GM19099 (cell line): ENCODE measurements around the gene ITM2C.

Experiments used
- POLR2A ChIP-seq: IDR thresholded peaks from 3 replicates; pipeline ENCODE4 v1.6.1; 2011; ENCODE audit warnings: low read depth; ENCODE audit not compliant: insufficient read length; ENCODE audit errors: extremely low read depth

The ITM2C gene

GRCh38 chr2:230910546-230911177, 45.9 kb downstream of the ITM2C start:
- no peak for TF ChIP-seq POLR2A

GRCh38 chr2:230912046-230912445, 47.3 kb downstream of the ITM2C start:
- no peak for TF ChIP-seq POLR2A

GRCh38 chr2:230912724-230913123, 48.0 kb downstream of the ITM2C start:
- TF ChIP-seq POLR2A, result no peak

- no peak for TF ChIP-seq POLR2A
These were observed 48.8 kb downstream of the ITM2C start for GRCh38 chr2:230913406-230914143.

- TF ChIP-seq POLR2A, result no peak
These were observed 50.1 kb downstream of the ITM2C start for GRCh38 chr2:230914886-230915285.

DNA sequence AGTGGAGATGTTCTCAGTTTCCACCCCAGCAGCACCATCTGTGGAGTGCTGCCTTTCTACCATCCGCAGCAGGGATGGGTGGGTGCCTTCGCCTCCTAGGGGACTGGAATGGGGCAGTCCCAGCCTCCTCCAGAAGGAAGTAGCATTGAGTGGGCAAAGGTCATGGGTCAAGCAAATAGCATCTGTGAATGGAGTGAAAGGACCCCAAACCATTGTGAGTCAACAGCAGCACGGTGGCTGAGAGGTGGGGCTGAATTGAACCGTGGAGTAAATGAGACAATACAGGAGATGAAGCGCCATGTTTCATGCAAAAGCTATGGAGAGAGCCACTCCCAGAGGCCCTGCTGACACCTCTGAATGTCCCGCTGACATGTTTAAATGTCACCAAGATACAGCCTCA, 50.6 kb downstream of the ITM2C start:
- TF ChIP-seq POLR2A, result no peak

DNA sequence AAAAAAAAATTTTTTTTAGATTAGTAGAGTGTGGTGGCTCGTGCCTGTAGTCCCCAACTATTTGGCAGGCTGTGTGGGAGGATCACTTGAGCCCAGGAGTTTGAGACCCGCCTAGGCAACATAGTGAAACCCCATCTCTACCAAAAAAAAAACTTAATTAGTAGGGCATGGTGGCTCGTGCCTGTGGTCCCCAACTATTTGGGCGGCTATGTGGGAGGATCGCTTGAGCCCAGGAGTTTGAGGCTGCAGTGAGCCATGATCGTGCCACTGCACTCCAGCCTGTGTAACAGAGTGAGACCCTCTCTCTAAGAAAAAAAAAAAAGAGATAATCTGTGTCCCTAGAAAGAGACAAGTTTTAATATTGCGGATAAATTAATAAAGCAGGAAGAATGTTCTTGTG, 51.5 kb downstream of the ITM2C start:
- TF ChIP-seq POLR2A, result no peak

GRCh38 chr2:230919240-230919639, 54.5 kb downstream of the ITM2C start:
- TF ChIP-seq POLR2A, result no peak

DNA sequence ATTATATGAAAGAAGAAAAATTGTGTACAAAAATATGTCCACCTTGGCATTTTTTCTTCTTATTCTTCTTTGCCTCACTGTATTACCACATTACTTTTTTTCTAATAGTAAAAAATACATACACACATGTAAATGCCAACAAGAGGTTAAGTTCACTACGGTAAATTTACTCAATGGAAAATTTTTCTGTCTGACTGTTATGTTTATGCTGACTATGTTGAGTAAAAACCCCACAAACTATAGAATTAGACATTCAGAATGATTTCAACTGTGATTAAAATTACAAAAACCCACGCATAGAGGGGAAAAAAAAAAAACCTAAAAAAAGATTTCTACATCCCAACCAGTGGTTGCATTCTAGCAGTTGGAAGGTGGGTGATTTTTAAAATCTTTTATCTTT, 54.9 kb downstream of the ITM2C start:
- no peak for TF ChIP-seq POLR2A

DNA sequence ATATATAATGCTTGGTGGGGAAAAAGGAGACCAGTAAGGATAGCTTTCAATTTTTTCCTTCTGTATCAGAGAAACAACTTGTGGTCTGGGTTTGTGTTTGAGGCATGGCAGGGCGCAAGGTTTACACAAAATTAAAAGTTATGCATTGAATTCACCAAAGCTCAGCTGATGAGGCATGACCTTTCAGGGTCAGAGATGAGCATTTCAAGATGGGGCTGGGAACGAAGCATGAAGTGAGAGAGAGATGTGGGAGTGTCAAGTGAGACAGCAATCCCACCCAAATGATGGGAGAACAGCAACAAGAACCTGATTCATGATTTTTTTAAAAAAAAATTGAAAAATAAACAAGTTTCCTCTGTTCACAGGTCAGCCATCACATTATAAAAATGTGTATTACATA, 55.4 kb downstream of the ITM2C start:
- no peak for TF ChIP-seq POLR2A

- TF ChIP-seq POLR2A, result no peak
These were observed 57.3 kb downstream of the ITM2C start for GRCh38 chr2:230921806-230922595.

DNA sequence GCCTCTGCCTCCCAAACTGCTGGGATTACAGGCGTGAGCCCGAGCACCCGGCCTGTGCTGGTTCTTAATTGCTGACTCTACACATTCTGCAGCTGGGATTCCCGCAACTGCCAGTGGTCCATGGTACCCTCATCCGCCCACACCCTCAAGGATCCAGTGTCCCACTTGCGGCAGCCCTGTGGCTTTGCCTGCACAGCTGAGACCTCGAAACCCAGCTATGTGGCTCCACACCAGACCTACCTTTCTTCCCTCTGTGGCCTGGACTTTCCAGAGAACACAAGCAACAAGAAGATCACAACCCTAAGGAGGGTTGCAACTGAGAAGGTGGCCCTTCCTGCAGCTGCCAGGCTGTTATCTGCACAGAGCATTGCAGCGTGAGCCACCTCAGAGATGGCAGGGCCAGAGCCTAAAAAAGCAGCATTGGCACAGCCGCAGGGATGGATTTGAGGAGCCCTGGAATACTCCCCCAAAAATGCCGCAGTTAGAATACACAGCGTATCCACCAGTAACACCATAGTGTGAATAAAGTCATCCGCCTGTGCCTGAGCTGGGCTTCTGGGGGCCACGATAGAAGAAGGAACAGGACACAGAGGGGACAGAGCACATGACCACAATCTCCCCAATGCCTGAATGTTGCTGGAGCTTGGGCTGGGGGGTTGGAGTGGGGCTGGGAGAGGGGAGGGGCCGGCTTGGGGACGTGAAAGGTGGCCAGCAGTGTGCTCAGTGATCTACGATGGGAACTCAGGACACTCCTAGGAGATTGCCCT, 58.4 kb downstream of the ITM2C start:
- TF ChIP-seq POLR2A, result peak; percentile 25

DNA sequence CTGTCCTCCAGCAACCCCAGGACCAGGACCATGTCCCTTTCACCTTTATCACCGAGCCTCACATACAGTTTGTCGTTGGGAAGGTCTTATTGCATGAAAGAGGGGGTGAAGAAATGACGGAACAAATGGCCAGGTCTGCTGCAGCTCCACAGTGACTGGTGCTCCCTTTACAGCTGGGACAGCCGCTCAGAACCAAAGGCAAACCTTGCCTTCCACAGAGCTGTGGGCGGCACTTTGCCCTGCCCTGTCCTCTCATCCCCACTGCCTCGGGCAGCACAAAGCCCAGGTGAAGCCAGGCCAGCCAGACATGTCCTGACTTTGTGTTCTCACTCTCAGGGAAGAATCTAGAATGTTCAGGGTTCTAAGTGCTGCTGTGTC, 59.3 kb downstream of the ITM2C start:
- no peak for TF ChIP-seq POLR2A

DNA sequence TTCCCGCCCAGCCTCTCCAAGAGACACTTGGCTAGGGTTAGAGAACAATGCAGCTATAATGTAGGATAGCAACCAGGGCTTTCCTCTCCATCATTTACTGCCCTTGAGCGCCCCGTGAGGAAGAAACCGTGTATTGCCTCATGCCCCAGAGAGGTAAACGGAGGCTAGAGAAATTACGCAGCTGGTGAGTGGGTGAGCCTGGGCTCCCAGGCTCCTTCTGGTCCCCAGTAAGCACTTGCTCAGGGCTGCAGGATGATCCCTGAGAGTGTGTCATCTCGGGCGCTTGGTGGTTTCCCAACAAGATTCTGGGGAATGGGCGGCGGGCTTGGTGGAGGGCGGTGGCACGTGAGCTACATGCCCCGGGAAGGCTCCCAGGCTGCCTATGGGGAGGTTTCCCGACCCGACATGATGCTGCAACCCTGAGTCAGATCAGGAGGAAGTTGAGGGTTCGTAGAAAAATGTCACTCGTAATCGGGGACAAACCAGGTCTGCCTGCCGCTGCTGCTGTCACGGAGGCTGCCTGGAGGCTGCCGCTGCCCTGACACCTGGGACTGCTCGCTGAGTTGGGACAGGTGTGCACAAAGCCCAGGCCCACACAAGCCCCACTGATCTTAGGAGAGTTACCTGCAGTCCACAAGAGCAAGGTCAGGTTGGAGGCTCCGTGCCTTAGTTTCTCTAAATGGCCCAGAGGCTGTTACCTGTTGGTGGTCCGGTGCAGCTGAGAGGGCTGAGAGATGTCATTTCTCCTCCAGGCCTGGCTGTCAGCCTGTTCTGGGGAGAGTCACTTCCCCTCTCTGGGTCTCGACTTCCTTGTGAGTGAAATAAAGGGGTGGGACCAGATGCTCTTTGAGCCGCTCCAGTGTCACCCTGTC, 60.0 kb downstream of the ITM2C start, which contains the start of gene GPR55:
GPR55 (minus strand) TSS at position 773 of the 872 bp plus-strand sequence. CDS start 14,280 bp downstream, outside the sequence.
- TF ChIP-seq POLR2A, result peak; percentile 72
